Measurements from ENCODE around the gene CD248. TPM values are rescaled to one million over a fixed set of nuclear protein-coding genes. Genes with fewer than 3 reads are reported as not detected.

The CD248 gene
- total RNA-seq, 6 experiments from 2014 or later, result 437 to 739 (median 687) TPM

- no peak for TF ChIP-seq CTCF (IDR thresholded peaks at IDR 0.05)
- Mint-ChIP-seq H3K36me3 (ENCODE audit: low read depth) (peaks cover 27% of the 10 kb centered on the region), H3K27ac (peak overlapping the region; percentile 95), H3K4me3 (peak overlapping the region; percentile 93), H3K9me3 (no peaks in the 10 kb centered on the region; the same call in 1 of the 2 replicates), H3K27me3 (ENCODE audit: insufficient read depth) (peaks cover 5% of the 10 kb centered on the region), H3K4me1 (ENCODE audit: low read depth) (peaks cover 59% of the 10 kb centered on the region)
- DNase-seq, result no peak
Observed at GRCh38 chr11:66343176-66343575, 26.3 kb upstream of the CD248 start.

- Mint-ChIP-seq H3K4me3 (no peak overlapping the region; the same call in 1 of the 2 replicates), H3K27me3 (ENCODE audit: insufficient read depth) (peaks cover 8% of the 10 kb centered on the region)
- no peak for DNase-seq
Observed at GRCh38 chr11:66341502-66342126, 24.8 kb upstream of the CD248 start.

GRCh38 chr11:66340596-66341501 lies 24.0 kb upstream of the CD248 start:
- Mint-ChIP-seq H3K4me3 (no peak overlapping the region), H3K27me3 (ENCODE audit: insufficient read depth) (peaks cover 12% of the 10 kb centered on the region), H3K27ac (peak overlapping the region; percentile 48; the same call in 1 of the 2 replicates), H3K4me1 (ENCODE audit: low read depth) (peaks cover 73% of the 10 kb centered on the region), H3K36me3 (ENCODE audit: low read depth) (peaks cover 27% of the 10 kb centered on the region), H3K9me3 (no peaks in the 10 kb centered on the region)
- DNase-seq, result no peak
- no peak for TF ChIP-seq CTCF (IDR thresholded peaks at IDR 0.05)

More at GRCh38 chr11:66341502-66342126, 24.8 kb upstream of the CD248 start:
- H3K36me3 Mint-ChIP-seq (ENCODE audit: low read depth), result peaks cover 27% of the 10 kb centered on the region
- TF ChIP-seq CTCF (IDR thresholded peaks at IDR 0.05), result no peak
- no peaks in the 10 kb centered on the region for H3K9me3 Mint-ChIP-seq
- peak overlapping the region; percentile 95; the same call in 1 of the 2 replicates for H3K27ac Mint-ChIP-seq
- H3K4me1 Mint-ChIP-seq (ENCODE audit: low read depth), result peaks cover 71% of the 10 kb centered on the region

GRCh38 chr11:66339686-66340483 lies 23.0 kb upstream of the CD248 start:
- peaks cover 64% of the 10 kb centered on the region for H3K4me1 Mint-ChIP-seq (ENCODE audit: low read depth)
- no peak for DNase-seq
- peak overlapping the region; percentile 66 for H3K27ac Mint-ChIP-seq
- no peak overlapping the region for H3K4me3 Mint-ChIP-seq
- no peaks in the 10 kb centered on the region for H3K9me3 Mint-ChIP-seq
- H3K27me3 Mint-ChIP-seq (ENCODE audit: insufficient read depth), result peaks cover 12% of the 10 kb centered on the region
- no peak for TF ChIP-seq CTCF (IDR thresholded peaks at IDR 0.05)
- peaks cover 34% of the 10 kb centered on the region for H3K36me3 Mint-ChIP-seq (ENCODE audit: low read depth)

GRCh38 chr11:66339162-66339675 lies 22.4 kb upstream of the CD248 start:
- peak overlapping the region; percentile 66 for H3K27ac Mint-ChIP-seq
- no peaks in the 10 kb centered on the region for H3K9me3 Mint-ChIP-seq
- H3K36me3 Mint-ChIP-seq (ENCODE audit: low read depth), result peaks cover 34% of the 10 kb centered on the region
- H3K4me3 Mint-ChIP-seq, result peak overlapping the region; percentile 18; the same call in 1 of the 2 replicates
- peaks cover 60% of the 10 kb centered on the region for H3K4me1 Mint-ChIP-seq (ENCODE audit: low read depth)
- TF ChIP-seq CTCF (IDR thresholded peaks at IDR 0.05), result no peak
- H3K27me3 Mint-ChIP-seq (ENCODE audit: insufficient read depth), result peaks cover 13% of the 10 kb centered on the region
- DNase-seq, result peak; percentile 56

Data from HFFc6 (cell line).